Measurements from ENCODE around the gene KLHL13.
"Not testable (repeated sequence)": the region's sequence is repeated elsewhere in the genome, so short reads cannot be mapped to it uniquely, and the experiment has no call there.

KLHL13 gene

DNA sequence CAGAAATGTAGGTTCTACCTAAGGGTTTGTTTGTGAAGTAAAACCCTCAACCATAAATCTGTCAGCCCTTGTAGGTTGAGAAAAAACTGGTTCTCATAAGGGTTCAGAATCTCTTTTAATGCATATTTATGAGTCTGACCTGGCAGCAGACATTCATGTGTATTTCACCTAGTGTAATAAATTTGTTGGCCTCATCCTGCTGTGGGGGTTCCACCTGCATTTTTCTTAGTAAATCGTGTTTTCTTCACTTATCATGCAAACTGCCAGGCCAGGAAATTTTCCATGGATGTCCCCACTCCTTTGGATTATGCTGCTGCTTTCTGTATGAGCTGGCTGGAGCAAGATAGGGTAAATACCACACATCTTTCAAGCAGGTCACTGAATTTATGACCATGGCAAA lies 42.4 kb downstream of the KLHL13 start:
- DNase-seq (ENCODE audit: low spot score): no peak

DNA sequence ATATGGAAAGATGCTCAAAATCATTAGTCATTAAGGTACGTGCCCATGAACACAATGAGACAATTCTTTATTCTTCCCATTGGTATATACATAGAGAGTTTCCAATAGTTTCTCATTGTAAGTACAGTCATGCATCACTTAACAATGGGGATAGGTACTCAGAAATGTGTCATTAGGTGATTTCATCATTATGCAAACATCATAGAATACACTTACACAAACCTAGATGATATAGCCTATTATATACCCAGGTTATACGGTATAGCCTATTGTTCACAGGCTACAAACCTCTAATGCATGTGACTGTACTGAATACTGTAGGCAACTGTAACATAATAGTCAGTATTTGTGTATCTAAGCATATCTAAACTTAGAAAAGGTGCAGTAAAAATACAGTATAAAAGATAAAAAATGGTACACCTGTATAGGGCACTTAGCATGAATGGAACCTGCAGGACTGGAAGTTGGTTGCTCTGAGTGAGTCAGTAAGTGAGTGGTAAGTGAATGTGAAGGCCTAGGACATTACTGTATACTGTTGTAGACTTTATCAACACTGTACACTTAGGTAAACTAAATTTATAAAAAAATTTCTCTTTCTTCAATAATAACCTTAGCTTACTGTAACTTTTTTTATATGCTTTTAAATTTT lies 49.6 kb downstream of the KLHL13 start:
- DNase-seq (ENCODE audit: low spot score): no peak

DNA sequence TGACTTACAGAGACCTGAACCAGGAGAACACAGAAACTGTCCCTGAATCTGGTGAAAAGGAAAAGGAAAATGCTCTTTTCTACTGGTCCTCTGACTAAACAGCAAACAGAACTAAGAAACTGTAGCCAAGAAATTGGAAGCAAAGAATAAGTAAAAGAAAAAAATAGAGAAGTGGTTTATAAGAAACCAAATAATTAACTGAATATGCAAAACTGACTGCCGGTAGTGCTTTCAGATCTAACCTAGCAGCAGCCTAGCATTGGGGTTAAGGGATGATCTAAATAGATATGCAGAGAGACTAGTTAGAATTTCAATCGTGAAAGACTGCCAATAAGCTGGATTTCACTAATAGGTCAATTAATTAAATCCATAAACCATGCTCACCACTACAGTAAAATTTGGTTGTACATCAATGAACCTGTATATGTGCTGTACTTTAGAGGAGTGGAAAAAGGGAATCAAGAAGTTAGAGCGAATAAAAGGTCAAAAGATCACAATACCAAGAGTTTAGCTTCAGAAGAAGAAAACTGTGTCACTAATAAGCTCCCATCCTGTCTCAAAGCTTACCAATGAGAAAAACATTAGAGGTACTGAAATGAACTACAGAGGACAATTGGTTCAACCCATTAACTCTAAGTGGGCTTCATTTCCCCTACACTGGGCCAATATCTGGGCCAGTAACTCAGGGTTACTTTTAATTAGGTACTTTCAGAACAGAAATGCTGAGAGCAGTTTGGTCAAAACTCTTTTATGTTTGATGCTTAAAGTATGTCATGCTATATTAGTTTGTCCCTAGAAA lies 53.6 kb downstream of the KLHL13 start:
- DNase-seq (ENCODE audit: low spot score): no peak

DNA sequence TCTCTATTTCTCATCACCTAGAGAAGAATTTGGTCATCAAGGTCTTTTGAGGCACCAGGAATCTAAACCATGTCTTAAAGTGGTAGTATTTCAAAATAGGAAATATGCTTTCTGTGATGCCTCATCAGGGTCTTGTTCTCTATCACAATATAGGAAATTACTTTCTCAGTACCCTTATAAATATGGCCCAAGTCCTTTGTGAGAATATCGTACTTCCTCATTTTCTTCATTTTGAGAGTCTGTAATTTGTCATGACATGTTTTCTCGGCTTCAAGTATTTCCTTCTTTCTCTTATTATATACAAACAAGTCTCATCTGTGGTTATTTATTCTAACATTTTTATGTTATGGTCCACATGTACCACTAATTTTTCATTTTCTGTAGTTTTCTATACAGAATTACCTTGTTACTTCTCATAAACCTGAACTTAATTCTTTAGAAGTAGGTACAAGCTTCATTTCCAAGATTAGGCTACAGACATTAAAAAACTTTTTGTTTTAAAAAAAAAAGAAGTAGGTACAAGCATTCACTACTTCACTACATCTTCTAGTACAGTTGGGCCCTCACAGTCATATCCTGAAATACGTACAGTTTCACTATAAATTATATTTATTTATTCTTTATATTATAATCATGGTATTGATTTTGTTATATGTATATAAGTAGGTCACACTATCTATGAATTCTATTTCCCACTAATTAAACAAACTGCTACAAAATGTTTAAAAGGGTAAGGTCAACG lies 54.4 kb downstream of the KLHL13 start:
- DNase-seq (ENCODE audit: low spot score): no peak

DNA sequence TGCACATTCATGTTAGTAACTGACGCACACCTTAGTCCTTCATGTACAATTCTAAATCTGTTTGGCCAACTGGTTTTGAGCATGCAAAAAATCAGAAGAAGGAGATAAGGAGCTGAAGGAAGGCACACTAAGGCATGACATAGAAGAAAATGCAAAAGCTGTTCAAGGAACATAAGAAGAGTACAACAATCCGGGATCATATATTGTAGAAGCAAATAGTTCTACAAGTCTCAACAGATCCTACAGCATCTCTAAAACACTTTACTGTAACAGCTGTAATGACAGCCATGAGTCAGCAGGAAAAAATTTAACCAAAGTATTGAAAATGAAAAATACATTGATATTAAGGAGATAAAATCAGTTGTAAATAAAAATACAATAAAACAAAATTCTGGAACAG lies 57.7 kb downstream of the KLHL13 start:
- DNase-seq (ENCODE audit: low spot score): no peak

DNA sequence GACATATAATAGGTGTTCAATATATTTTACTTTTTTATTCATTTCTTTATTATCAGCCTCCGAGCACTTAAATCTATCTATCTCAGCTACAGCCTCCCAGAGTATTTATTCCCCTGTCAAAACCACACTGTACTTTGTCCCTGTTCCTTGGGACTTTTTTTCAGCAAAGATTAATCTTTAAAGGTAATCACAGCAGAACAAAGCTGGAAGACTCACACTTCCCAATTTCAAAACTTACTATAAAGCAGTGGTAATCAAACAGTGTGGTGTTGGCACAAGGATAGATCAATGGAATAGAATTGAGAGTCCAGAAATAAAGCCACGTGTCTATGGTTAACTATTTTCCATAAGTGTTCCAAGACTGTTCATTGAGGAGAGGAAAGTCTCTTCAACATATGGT lies 59.7 kb downstream of the KLHL13 start:
- no peak for DNase-seq (ENCODE audit: low spot score)

DNA sequence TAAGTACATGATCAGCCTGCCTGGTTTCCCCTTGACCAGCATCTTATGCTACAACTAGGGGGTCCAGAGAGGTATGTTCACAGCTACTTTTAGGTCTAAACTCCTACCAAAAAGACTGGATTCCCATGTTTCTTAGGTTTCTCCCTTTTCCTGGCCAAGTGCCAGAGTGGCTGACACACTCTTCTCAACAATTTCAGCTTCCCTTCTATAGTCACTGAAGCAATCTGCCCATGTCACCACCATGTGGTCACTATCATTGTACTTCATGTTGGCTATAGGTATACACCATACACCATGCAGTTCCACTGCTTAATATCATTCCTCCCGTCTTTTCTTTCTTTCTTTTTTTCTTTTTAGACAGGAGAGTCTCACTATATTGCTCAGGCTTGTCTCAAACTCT lies 66.9 kb downstream of the KLHL13 start:
- DNase-seq (ENCODE audit: low spot score): no peak

DNA sequence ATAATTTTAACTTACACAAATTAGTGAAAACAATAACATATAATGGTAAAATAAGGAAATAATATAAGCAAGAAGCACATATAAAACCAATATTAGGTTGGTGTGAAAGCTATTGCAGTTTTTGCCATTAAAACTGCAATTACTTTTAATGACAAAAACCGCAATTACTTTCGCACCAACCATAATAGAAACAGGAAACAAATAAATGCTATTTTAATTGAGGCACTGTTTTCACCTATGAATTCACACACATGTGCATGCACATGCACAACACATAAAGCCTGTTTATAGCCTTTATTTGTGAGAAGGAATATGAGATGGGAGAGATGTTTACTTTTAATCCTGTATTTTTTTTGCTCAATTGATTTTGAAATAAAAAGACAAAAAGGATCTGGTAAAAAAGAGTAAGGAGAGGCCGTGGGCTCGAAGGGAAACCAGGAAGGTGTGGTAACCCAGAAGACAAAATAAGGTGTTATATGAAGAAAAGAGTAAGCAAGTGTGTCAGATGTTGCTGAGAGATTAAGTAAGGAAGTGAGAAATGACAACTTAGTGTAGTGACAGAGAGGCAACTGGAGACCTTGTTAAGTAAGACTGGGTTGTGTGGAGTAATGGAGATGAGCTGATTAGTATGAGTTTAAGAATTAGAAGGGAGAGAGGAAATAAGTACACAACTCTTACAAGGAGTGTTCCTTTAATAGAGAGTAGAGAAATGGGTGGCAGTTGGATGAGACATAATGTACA lies 69.0 kb downstream of the KLHL13 start:
- DNase-seq (ENCODE audit: low spot score): no peak

DNA sequence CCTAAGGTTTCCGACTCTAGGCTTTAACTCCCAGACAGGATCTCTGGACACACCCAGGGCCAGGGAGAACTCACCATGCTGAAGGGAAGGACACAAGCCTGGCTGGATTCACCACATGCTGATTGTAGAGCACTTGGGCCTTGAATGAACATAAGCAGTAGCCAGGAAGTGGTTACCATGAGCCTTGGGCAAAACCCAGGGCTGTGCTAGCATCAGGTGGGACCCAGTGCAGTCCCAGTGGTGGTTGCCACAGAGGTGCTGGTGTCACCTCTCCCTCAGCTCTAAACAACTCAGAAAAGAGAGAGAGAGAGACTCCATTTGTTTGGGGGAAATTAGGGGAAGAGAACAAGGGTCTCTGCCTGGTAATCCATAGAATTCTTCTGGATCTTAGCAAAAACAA lies 77.0 kb downstream of the KLHL13 start:
- DNase-seq (ENCODE audit: low spot score): no peak

DNA sequence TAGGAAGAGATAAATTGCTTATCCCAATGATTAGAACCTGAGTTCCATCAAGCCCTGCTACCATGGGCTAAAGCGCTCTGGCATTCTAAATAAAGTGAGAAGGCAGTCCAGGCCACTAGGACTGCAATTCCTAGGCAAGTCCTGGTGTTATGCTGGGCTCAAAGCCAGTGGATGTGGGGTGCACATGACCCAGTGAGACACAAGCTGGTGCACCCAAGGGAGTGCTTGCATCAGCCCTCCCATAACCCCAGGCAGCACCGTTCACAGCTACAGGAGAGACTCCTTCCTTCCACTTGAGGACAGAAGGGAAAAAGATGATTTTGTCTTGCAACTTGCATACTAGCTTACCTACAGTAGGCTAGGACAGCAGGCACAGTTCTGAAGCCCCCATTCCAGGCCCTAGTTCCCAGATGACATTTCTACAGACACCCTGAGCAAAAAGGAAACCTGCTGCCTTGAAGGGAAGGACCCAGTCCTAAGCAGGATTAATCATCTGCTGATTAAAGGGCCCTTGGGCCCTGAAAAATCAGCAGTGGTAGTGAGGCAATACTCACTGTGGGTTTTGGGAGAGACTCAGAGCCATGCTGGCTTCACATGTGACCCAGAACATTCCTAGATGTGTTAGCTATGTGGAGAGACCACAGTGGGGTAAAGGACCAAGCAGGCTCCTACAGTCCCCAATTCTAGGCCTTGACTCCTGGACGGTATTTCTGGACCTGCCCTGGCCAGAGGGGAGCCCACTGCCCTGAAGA lies 77.8 kb downstream of the KLHL13 start:
- no peak for DNase-seq (ENCODE audit: low spot score)

DNA sequence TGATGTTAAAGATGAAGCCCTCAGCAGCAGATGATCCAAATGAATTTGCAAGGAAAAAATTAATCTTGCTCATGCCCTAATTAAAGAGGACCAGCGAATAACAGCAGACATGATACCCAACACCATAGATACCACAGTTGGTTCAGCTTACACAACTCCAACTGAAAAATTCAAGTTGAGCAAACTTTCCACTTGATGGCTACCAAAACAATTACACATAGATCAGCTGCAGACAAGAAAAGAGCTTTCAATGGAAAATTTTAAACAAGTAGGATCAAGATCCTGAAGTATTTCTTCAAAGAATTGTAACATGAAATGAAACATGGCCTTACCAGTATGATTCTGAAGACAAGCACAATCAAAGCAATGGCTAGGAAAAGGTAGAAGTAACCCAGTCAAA lies 90.0 kb downstream of the KLHL13 start:
- no peak for DNase-seq (ENCODE audit: low spot score)

DNA sequence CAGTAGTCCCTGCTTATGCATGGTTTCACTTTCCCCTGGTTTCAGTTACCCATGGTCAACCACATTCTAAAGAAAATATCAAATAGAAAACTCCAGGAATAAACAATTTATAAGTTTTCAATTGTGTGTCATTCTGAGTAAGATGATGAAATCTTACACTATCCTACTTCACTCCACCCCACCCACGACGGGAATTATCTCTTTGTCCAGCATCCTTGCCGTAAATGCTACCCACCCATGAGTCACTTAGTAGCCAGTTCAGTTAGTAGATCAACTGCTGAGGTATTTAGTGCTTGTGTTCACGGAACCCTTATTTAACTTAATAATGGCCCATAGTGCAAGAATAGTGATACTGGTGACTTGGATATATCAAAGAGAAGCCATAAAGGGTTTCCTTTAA lies 91.4 kb downstream of the KLHL13 start:
- no peak for DNase-seq (ENCODE audit: low spot score)

DNA sequence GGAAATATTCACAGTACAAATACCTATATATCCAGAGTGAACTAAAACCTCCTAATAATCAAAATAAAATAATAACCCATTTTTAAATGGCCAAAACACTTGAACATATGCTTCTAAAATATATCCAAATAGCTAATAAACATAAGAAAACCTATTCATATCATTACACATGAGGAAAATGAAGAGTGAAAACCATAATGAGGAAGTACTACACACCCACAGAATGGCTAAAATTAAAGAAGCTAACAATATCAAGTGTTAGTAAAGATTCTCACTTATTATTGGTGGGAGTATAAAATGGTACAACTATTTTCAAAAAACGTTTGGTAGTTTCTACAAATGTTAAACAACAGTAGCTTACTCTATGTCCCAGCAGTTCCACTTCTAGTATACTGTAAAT lies 92.1 kb downstream of the KLHL13 start:
- DNase-seq (ENCODE audit: low spot score): no peak

DNA sequence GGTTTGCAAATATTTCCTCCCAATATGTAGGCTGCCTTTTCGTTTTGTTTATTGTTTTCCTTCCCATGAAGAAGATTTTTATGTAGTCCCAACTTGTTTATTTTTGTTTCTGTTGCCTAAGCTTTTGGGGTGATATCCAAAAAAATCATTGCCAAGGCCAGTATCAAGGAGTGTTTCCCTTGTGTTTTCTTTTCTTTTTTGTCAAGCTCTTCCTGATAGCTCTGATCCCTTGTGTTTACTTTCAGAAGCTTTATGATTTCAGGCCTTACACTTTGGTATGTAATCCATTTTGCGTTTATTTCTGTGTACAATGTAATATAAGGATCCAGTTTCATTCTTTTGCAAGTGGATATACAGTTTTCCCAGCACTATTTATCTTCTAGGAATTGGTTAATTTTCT lies 93.9 kb downstream of the KLHL13 start:
- DNase-seq (ENCODE audit: low spot score): no peak

DNA sequence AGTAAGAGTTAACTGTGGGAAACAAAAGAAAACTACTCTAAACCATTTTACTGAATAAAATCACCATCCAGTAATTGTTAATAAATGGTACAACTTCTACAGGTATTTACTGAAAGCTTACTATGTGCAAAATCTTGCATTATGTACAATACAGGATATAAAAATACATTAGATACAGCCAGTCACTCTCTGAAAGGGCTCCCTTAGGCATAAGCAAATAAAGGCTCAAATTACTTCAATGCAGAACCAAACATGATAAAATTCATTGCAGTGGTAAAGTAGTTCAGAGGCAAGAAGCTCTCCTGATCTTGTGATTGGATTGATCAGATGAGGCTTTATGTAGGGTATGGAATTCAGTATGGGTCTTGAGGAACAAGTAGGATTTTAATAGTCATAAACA lies 100.2 kb downstream of the KLHL13 start:
- DNase-seq (ENCODE audit: low spot score): no peak

DNA sequence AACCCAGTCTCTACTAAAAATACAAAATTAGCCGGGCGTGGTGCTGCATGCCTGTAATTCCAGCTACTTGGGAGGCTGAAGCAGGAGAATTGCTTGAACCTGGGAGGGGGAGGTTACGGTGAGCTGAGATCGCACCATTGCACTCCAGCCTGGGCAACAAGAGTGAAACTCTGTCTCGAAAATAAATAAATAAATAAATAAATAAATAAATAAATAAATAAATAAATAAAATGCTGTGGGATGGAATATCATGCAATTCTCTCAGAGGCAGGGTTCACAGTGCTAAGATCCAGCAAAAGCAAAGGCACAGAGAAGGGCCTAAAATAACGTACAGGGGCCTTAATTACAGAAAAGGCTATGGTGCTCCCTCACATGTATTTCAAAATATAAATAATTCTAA lies 114.2 kb downstream of the KLHL13 start:
- not testable (repeated sequence) for DNase-seq (ENCODE audit: low spot score)

DNA sequence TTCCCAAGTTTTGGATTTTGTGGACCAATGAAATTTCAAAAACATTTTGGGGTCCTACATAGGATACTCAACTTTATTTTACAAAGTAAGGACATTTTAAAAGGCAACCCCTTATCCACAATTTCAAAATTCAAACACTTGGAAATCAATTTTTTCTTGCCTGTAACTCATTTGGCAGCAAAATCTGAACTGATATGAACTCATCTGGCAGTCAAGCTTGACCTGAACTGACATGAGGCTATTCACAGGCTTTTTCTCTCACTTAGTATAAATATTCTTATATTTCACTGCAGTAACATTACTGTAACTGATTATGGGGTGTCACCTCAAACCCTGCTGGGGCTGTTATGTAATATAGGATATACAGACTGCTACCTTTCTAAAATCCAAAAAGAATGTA lies 116.1 kb downstream of the KLHL13 start:
- DNase-seq (ENCODE audit: low spot score): no peak

DNA sequence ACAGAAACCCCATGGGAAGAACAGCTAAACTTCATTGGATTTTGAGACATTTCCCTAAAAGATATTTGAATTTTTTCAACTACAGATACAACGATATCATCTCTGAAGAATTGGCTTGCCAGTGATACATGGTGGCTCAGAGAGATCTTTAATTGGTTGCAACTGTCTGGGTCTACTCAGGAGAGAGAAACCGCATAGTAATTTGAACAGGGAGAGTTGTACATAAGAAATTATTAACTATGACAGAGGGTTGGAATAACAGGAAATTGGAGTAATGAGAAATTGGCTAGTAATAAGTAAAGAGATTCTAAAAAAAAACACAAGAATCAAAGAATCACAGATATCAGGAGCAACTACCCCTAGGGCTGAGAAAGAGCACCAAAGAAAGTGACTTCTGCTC lies 118.4 kb downstream of the KLHL13 start:
- no peak for DNase-seq (ENCODE audit: low spot score)

DNA sequence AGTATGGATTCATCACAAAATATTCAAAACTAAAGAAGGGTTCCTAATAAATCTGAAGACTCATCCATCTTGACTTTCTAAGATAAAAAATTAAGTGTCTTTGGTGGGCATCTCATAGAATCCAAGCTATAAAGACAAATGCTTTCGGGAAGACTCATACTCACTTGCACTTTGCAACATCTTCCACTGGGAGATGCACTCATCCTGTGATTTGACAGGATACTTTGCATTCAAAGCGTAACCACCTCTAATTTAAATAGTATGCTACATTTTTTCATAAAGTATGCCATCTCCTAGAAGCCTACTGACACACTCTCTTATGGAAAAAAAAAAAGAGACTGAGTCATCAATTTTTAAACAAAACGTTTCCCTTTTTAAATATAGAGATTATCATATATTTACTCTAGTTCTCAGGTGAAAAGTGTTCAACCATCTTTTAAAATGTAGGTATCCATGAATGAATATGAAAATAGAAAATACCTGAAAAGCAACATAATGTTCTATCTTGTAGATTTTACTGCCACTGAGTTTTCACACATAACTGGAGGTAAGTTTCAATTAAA lies 119.6 kb downstream of the KLHL13 start:
- DNase-seq (ENCODE audit: low spot score): no peak

DNA sequence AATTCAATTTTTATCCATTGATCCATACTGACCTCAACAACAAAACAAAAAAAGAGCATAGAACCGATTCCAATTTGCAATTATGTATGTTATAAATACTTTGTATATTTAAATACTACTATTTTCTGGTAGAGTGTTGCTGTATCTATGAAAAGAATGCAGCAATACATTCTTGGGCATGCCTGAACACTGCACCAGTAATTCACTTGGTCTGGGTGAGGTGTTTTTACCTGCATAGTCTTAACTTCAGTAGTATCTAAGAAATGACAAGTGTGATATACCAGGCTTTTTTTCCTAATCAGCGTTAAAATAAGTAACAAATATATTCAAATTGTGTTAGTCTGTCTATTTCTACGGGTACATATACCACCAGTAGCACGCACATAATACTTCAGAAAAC lies 120.2 kb downstream of the KLHL13 start:
- no peak for DNase-seq (ENCODE audit: low spot score)

DNA sequence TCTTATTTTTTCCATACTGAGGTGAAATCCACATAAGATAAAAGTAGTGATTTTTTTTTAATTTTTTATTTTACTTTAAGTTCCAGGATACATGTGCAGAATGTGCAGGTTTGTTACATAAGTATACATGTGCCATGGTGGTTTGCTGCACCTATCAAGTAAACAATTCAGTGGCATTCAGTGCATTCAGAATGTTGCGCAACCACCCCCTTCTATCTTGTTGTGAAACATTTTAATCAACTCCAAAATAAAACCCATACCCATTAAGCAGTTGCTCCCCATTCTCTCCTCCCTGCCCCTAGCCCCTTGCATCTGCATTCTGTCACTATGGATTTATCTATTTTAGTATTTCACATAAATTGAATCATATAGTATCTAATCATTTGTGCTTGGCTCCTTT lies 121.2 kb downstream of the KLHL13 start:
- DNase-seq (ENCODE audit: low spot score): no peak

All from Ammon's horn (tissue), 1 donor.